HG03521 (cell line): ENCODE data around the gene NBPF9.
"Not testable (repeated sequence)": the region's sequence is repeated elsewhere in the genome, so short reads cannot be mapped to it uniquely, and the experiment has no call there.

Source experiments
- ATAC-seq: cut with Tn5 transposase; IDR thresholded peaks from one replicate; pipeline ENCODE4 v1.9.1; 2021; ENCODE audit warnings: mild to moderate bottlenecking, moderate library complexity; ENCODE audit not compliant: unreplicated experiment

Gene NBPF9

DNA sequence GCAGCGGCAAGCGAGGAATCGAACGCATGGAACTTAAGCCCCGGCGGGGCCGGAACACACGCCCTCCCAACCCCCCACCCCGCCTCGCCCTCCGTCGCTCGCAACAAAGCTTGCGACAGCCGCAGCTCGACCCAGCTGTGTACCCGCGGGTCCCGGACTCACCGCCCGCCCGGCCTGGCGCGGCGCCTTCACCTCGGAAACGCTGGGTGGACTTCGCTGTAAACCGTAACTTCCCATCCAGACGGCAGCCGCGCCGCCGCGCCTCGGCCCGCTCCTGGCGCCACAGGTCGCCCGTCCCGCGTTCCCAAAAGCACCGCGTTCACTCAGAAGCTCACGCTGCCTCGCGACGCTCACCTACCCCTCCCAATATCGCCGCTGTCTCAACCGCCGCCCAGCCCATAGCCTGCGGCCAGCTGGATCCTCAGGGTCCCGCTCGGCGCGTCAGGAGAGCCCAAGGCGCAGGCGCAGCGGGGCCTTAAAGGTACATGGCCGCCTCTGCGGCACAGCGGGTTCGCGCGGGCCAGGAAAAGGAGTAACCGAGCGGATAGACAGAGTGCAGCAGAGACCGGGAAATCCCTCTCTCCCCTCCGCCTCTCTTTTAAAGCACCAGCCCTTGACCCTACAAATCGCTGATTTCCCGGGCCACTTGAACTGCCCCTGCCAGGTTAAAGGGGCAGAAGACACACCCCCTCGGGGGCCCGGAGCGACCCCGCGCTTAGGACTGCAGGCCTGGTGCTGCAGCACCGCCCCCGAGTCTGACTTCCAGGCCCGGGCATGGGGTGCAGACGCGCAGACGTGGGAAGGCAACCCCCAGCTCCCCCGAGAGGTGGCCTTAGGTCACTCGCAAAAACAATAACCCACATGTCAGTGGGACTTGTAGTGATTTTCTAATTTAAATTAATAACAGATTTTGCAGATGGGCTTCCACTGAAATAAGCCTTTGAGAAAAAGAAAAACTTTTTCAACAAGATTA lies at the start of gene NBPF9:
NBPF9 (minus strand) TSS at position 443 of the 973 bp plus-strand sequence. CDS start 21,412 bp downstream, outside the sequence.
- peak; percentile 89 for ATAC-seq

DNA sequence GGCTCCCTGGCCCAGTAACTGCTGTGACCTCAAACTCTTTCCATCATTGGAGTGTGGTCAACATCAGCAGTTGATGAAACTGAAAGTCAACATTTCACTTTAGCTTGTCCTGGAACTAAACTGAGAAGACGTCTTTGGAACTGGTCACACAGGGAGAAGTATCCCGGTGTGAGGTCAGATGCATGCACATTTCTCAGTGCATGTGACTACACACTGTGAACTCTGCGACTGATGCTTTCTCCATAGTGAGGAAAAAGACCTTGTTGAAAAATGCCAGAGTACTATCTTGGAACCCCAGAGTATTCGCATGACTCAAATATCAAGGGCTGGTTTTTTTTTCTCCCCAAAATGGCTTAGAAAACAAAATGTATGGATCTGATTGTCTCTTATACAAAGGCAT lies 46.6 kb upstream of the NBPF9 start:
- ATAC-seq, result not testable (repeated sequence)

DNA sequence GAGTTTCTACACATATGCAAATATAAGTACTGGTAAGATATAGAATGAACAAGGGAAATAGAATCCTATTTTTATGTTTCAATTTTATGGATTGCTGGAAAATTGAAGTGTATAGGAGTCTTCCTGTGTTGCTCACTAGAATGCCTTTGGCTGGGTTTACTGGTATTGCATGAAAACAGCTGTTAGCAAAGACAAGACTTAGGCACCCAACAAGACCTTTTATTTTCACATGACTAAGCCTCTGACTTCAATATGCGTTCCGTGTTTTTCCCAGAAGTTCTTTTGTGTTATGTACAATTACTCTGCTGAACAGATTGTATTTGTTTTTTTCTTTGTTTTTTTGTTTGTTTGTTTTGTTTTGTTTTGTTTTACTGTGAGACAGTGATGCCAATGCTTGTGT lies 34.2 kb upstream of the NBPF9 start:
- ATAC-seq, result not testable (repeated sequence)

DNA sequence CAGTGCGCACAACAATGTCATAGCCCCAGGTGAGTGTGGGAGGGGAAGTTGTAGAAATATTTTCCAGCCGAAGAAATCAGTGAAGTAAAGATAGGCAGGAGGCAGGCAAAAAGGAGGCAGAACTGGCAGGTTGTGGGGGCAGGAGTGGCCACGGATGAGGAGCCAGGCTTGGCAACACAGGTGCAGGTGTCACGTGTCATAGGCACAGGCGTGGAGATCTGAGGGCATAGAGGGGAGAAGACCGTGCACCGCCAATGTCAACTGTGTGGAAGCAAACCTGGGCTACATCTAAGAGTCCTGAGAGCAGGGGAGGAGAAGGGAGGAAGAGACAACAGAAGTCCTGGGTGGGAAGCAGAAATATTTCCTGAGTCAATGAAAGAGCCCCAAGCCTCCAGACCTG lies 27.6 kb upstream of the NBPF9 start:
- not testable (repeated sequence) for ATAC-seq

- ATAC-seq, result not testable (repeated sequence)
These were observed 25.9 kb upstream of the NBPF9 start for GRCh38 chr1:149129245-149129644.

- ATAC-seq, result not testable (repeated sequence)
These were observed 23.3 kb upstream of the NBPF9 start for GRCh38 chr1:149126555-149127145.

DNA sequence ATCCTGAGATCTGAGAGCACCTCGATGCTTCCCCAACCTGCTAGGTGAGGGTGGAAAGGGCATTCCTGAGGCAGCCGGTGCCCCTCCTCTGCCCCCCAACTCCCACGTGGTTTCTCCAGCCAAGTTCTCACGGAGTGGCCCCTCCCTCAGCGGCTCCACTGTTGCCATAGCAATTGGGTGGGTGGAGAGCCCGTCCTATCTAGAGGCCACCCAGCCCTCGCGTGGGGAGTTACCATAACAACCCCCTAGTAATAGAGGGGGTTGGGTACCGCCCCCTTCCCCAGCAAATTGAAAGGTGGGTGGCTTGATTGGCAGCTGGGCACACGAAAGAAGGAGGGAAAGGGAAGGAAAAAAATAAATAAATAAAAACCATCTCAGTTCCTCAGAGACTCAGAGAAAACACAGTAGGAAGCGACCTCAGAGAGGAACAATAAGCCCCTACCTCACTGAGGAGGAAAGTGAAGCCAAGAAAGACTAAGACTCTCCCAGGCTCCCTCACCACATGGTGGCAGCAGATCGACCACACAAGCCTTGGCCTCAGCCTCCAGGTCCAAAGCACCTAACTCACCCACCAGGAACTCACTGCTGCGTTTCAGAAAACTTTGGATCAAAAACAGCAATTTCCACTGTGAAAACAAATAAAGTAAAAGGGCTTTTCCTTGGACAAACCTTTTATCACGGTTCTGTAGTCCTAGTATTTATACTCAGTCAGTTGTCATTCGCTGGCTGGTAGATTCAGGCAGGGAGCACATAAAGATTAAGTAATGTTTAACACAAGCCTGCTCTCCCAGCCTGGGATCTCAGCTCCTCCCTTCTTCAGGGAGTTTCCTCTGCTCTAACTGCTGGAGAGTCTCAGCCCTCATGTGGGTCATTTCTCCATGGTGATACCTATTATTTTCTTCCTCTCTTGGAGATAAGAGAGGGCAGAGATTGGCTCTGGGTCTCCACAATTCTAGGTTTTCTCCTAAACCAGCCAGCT lies 20.9 kb upstream of the NBPF9 start:
- ATAC-seq, result not testable (repeated sequence)

GRCh38 chr1:149112828-149113227 lies 9.5 kb upstream of the NBPF9 start:
- ATAC-seq, result not testable (repeated sequence)

DNA sequence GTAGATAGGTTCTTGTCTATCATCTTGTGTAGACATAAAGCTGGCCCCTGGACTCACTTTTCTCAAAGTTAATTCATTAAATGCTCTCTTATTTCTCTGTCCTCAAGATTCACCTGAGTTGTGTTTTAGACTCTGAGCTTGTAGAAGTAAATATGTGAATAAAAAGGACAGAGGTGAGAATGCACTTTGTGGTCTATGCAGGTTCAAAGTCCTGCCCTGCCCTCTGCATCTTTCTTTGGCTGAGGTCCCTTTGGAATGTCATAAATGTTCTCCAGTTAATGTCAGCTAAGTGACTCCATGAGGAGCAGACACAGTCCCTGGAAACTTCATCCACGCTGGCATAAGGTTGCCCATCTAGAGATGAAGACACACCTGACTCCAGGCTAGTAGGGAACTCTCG lies 7.0 kb upstream of the NBPF9 start:
- not testable (repeated sequence) for ATAC-seq

- ATAC-seq, result peak; percentile 22
These were observed 777 bp downstream of the NBPF9 start for GRCh38 chr1:149102574-149102973.

- ATAC-seq, result not testable (repeated sequence)
These were observed 5.1 kb downstream of the NBPF9 start for GRCh38 chr1:149098276-149098675.

GRCh38 chr1:149093155-149093554 lies 10.2 kb downstream of the NBPF9 start:
- not testable (repeated sequence) for ATAC-seq

DNA sequence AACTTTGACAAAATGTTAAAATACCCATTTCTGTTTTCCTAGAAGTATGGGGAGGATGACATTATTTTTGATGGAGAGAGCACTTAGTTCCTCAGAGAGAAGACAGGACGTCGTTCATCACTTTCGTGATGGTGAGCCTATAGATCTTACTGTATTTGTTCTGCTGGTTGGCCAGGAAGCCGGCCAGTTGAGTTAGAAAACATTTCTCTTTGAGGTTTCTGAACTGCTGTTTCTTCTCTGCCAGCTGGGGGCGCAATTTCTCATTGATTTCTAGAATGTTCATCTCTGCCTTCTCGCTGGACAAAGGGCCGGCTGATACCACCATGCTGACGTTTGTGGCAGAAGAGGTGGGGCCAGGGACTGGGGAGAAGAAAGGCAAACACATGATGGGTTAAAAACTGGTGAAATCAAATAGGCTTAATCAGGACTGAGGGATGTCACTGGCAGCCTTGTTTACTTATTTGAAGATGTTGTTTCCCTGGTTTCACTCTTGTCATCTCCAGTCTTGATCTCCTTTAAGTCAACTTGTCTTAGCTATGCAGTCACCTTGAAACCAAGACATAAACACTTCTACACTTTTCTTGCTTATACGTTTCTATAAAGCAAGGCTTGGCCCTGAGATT lies 27.7 kb downstream of the NBPF9 start:
- not testable (repeated sequence) for ATAC-seq

DNA sequence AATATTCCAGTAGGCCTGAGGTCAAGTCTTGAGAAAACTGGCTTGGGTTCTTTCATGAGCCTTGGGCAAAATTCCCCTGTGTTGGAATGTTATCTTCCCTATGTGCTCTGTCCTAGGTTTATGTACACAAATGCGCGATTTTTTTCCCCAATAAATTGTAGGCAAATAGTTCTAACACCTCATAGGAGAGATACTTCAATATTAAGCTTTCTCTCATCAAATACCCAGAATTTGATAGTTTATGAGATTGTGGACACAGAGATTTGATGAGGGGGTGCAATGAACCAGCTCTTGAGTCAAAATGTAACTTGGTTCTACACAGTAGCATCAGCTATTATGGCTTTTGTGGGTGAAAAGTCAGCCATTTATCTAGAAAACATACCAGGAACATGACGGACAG lies 38.7 kb downstream of the NBPF9 start:
- not testable (repeated sequence) for ATAC-seq

GRCh38 chr1:149043056-149043455 lies 60.3 kb downstream of the NBPF9 start:
- ATAC-seq, result not testable (repeated sequence)

- ATAC-seq, result not testable (repeated sequence)
These were observed 69.4 kb downstream of the NBPF9 start for GRCh38 chr1:149033916-149034315.

DNA sequence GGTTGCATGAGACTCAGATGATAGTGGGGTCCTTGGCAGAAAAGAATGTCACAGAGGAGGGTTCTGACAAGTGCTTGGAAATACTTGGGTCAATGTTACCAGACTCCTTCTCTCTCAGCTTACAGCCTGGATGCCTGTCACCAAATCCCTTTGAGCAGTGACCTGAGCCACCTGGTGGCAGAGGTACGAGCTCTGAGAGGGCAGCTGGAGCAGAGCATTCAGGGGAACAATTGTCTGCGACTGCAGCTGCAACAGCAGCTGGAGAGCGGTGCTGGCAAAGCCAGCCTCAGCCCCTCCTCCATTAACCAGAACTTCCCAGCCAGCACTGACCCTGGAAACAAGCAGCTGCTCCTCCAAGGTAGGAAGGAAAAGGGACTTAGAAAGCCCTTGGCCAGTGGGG lies 79.0 kb downstream of the NBPF9 start:
- ATAC-seq, result not testable (repeated sequence)

DNA sequence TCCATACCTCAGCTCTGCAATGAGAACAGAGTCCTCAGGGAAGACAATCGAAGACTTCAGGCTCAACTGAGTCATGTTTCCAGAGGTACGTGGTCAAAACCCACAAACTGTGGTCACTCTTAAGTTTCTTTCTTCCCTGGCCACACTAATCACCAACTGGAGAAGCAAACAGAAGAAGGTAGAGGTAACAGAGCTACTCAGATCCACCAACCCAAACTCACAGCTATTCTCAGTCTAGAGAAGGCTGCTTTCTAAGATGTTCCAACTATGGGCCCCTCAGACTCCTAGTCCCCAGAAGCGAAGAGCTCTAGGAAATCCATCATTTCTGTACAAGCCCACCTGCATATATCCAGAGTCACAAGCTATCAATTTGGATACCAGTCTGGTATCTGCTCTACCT lies 84.8 kb downstream of the NBPF9 start:
- not testable (repeated sequence) for ATAC-seq

- not testable (repeated sequence) for ATAC-seq
These were observed 86.7 kb downstream of the NBPF9 start for GRCh38 chr1:149016626-149017025.

GRCh38 chr1:149015522-149015921 lies 87.8 kb downstream of the NBPF9 start:
- ATAC-seq, result not testable (repeated sequence)
